ENCODE results near the gene ACAA1.

- no peak for TF ChIP-seq CTCF (IDR thresholded peaks at IDR 0.05)
- TF ChIP-seq POLR2A (IDR thresholded peaks at IDR 0.05): no peak
Observed at GRCh38 chr3:38167591-38167990, 30.7 kb upstream of the ACAA1 start.

Measured in right lobe of liver (tissue), 4 donors.